Natural killer cell treated with Interleukin-12 subunit alpha and Interleukin-12 subunit beta and Interleukin-15 and Interleukin-18, amount 100 ng/mL, for 72 hours (primary cell): ENCODE results near the gene DPF1. TPM values are rescaled to one million over a fixed set of nuclear protein-coding genes. Genes with fewer than 3 reads are reported as not detected.
A peak's percentile ranks its signal among the peaks of the same experiment; 100 is the strongest.

ENCODE experiments used
- ATAC-seq, 2 donors: fragments of 150-1000 bp; cut with Tn5 transposase in 1 of 2; sonication (Bioruptor Pico), chemical (Tn5 transposase) in 1 of 2; 2 replicates each; pipeline ENCODE4 v1.10.0; 2021
- DNase-seq: peaks from one replicate; pipeline ENCODE4 v3.0.0; 2022; ENCODE audit warnings: low spot score
- H3K27ac Mint-ChIP-seq, 2 donors: 1 replicate in 1 of 2; 2 replicates in 1 of 2; pipeline ENCODE4 v1.8.0; 2022; ENCODE audit warnings: mixed read lengths in 2 of 2, mild to moderate bottlenecking in 1 of 2, moderate library complexity in 1 of 2
- H3K27me3 Mint-ChIP-seq, 2 donors: 1 replicate in 1 of 2; 2 replicates in 1 of 2; pipeline ENCODE4 v1.8.0; 2022; ENCODE audit warnings: mixed read lengths in 2 of 2
- H3K36me3 Mint-ChIP-seq: one replicate; pipeline ENCODE4 v1.8.0; 2022; ENCODE audit warnings: mixed read lengths
- H3K4me1 Mint-ChIP-seq, 2 donors: 1 replicate in 1 of 2; 2 replicates in 1 of 2; pipeline ENCODE4 v1.8.0; 2022; ENCODE audit warnings: low read depth in 2 of 2, mixed read lengths in 2 of 2, mild to moderate bottlenecking in 1 of 2
- H3K4me3 Mint-ChIP-seq: one replicate; pipeline ENCODE4 v1.8.0; 2022; ENCODE audit warnings: mixed read lengths
- H3K9me3 Mint-ChIP-seq: 2 replicates; pipeline ENCODE4 v1.8.0; 2022; ENCODE audit warnings: mixed read lengths
- total RNA-seq, 2 donors: library from RNA; stranded (reverse); gene quantifications; one replicate each; pipeline ENCODE4 v1.2.3, GENCODE V29; 2022

The DPF1 gene
- under 1 TPM in 1 of 2 donors, not detected in 1; 0.12 TPM for total RNA-seq

DNA sequence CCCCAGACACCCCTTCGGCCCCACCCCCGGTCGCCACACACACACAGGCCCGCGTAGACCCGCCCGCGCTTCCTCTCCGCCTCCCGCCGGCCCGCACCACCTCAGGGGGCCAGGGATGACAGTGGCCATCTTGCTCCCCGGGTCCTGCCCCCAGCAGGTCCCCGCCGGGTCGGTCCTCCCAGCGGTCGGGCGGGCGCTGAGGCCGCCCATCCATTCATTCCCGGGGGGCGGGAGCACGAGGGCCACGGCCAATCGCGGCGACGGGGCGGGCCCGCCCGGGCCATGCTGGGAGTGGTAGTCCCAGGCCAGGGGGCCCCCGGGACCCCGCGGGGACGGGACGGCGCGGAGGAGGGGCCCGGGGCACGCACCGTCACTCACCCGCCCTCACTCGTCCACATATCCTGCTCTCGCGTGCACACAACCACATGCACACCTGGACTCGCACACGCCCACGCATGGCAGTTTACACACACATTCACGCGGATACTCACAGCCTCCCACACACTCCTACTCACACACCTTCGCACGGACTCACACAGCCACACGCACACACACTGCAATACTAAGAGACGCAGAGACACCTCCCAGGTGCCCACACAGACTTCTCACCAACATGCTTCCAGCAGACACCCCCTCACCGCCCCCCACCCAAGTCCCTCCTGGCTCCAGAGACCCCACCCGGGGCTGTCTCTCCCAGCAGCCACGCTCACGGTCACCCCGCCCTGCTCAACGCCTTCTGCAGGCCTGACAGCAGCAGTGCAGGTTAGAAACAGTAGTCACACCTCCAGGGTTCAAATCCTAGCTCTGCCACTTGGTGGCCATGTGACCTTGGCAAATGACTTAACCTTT, at the start of gene DPF1:
Gene DPF1, minus strand, starts transcription at position 209 of the 849 bp plus-strand sequence. Its CDS starts 80 bp downstream, at position 129.
- DNase-seq (no peak), ATAC-seq (peak; percentile 68 to 73)
- Mint-ChIP-seq H3K9me3 (no peaks in the 10 kb centered on the region), H3K4me3 (peak within 1 kb of the TSS; percentile 18), H3K27me3 (peaks cover 39 to 59% of the 10 kb centered on the region in 2 donors), H3K4me1 (peaks cover 14 to 18% of the 10 kb centered on the region in 2 donors), H3K36me3 (peaks cover 9% of the 10 kb centered on the region), H3K27ac (no peak within 1 kb of the TSS)

DNA sequence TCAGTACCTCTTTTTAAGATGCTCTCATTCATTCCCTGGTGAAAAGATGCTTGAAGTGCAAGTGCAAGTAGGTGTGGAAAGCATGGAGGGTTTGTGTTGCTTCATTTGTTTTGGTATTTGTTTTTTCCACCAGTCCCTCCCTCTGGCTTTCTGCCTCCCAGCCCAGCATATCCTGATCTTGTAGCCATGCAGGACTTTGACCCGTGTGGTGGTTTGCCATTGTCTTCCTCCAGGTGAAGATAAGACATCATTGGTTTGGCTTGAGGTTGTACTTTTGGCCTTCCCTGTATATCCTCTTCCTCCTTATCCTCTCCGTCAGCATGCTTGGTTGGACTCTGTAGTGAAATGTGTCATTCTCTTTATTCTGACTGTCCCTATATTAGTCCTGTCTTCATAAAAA, 49.5 kb upstream of the DPF1 start:
- peaks cover 5 to 7% of the 10 kb centered on the region in 2 donors for H3K27me3 Mint-ChIP-seq
- no peaks in the 10 kb centered on the region for H3K4me1 Mint-ChIP-seq
- no peak for ATAC-seq
- H3K4me3 Mint-ChIP-seq, result no peak overlapping the region
- no peaks in the 10 kb centered on the region for H3K9me3 Mint-ChIP-seq
- H3K27ac Mint-ChIP-seq, result no peak overlapping the region
- DNase-seq, result no peak
- no peaks in the 10 kb centered on the region for H3K36me3 Mint-ChIP-seq

- ATAC-seq, result no peak
- Mint-ChIP-seq H3K4me1 (peaks cover 0 to 3% of the 10 kb centered on the region in 2 donors), H3K36me3 (no peaks in the 10 kb centered on the region), H3K27ac (no peak overlapping the region), H3K27me3 (peaks cover 13 to 19% of the 10 kb centered on the region in 2 donors), H3K4me3 (no peak overlapping the region), H3K9me3 (no peaks in the 10 kb centered on the region)
- no peak for DNase-seq
Observed at GRCh38 chr19:38270587-38271167, 46.7 kb upstream of the DPF1 start.

- Mint-ChIP-seq H3K36me3 (no peaks in the 10 kb centered on the region), H3K4me3 (no peak overlapping the region), H3K27me3 (peaks cover 26 to 32% of the 10 kb centered on the region in 2 donors), H3K27ac (no peak overlapping the region), H3K9me3 (no peaks in the 10 kb centered on the region), H3K4me1 (peaks cover 11 to 16% of the 10 kb centered on the region in 2 donors)
- ATAC-seq, result no peak
- no peak for DNase-seq
Observed at GRCh38 chr19:38268539-38268938, 44.5 kb upstream of the DPF1 start.

DNA sequence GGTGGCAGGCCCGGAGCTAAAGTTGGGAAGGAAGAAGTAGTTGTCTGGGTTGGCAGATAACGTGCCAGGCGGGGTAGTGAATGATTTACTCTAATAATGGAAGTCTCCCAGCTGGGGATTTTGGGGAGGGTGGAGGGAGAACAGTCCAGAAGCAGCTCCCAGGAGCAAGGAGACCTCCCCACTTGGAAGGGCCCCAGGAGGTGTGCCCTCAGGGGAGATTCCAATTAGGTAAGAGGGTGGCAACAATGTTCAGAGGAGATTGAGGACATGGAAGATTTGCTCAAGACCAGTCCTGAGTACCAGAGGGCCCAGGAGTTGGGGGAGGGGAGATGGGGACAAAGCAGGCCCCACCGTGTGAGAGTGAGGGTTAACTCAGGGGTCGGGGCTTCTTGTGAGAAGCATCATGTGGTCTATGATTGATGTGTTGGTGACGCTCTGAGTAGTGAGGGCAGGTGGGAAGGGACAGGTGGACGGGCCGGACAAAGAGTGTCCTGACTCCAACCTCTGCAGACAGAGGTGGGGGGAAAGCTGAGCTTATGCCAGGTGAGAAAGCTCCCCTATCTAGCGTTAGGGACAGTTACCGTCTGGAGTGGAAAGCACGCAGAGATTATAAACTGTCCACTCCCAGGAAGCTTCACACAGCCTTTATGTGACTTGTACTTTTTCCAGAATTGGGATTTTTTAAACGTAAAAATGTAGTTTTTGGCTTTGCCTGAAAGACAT, 43.9 kb upstream of the DPF1 start:
- Mint-ChIP-seq H3K4me3 (no peak overlapping the region), H3K36me3 (no peaks in the 10 kb centered on the region), H3K27me3 (peaks cover 28 to 35% of the 10 kb centered on the region in 2 donors), H3K9me3 (no peaks in the 10 kb centered on the region), H3K27ac (no peak overlapping the region), H3K4me1 (peaks cover 15 to 18% of the 10 kb centered on the region in 2 donors)
- ATAC-seq, result no peak
- DNase-seq, result no peak

GRCh38 chr19:38266981-38267597, 43.1 kb upstream of the DPF1 start:
- DNase-seq (no peak), ATAC-seq (no peak)
- H3K9me3 Mint-ChIP-seq, result no peaks in the 10 kb centered on the region
- peaks cover 23 to 33% of the 10 kb centered on the region in 2 donors for H3K27me3 Mint-ChIP-seq
- no peaks in the 10 kb centered on the region for H3K36me3 Mint-ChIP-seq
- no peak overlapping the region for H3K27ac Mint-ChIP-seq
- peaks cover 16 to 18% of the 10 kb centered on the region in 2 donors for H3K4me1 Mint-ChIP-seq
- no peak overlapping the region for H3K4me3 Mint-ChIP-seq

GRCh38 chr19:38265921-38266429, 42.0 kb upstream of the DPF1 start:
- DNase-seq (no peak), ATAC-seq (no peak)
- peak overlapping the region; percentile 73 for H3K4me3 Mint-ChIP-seq
- peaks cover 21 to 32% of the 10 kb centered on the region in 2 donors for H3K27me3 Mint-ChIP-seq
- no peaks in the 10 kb centered on the region for H3K9me3 Mint-ChIP-seq
- H3K27ac Mint-ChIP-seq, result peak overlapping the region in 1 of 2 donors; percentile 27
- H3K4me1 Mint-ChIP-seq, result peaks cover 16 to 18% of the 10 kb centered on the region in 2 donors
- H3K36me3 Mint-ChIP-seq, result no peaks in the 10 kb centered on the region

DNA sequence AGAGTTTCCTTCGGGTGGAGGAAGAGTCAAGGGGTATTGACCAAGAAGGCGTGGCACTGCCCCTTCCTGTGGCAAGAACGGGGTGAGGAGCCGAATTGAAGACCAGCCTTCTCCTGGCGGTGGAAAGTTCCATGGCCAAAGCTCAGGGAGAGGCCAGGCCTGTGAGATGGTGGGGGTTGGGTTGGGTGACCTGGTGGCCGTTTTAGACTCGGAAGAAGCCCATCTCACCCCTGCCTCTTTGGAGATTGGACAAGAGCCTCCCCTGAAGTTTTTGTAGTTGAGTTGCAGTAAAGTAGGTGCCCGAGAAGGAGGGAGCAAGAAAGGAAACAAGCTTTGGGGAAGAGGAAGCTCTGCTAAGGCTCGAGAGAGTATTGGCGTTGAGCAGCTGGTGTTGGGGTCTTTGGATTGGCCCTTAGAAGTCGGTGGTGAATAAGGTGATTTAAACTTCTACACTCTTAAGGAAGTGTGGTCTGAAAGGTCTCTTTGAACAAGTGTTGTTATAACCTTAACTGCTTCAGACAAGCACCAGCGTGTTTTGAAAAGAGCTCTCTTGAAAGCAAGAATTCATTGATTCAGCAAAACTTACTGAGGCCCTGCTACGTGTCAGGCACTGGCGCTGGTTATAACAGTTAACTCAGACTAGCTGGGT, 41.3 kb upstream of the DPF1 start:
- Mint-ChIP-seq H3K27ac (peak overlapping the region; percentile 27 to 61), H3K27me3 (peaks cover 21 to 32% of the 10 kb centered on the region in 2 donors), H3K9me3 (no peaks in the 10 kb centered on the region), H3K4me3 (peak overlapping the region; percentile 73), H3K4me1 (peaks cover 16 to 18% of the 10 kb centered on the region in 2 donors), H3K36me3 (no peaks in the 10 kb centered on the region)
- DNase-seq (no peak), ATAC-seq (no peak)

GRCh38 chr19:38264486-38265212, 40.6 kb upstream of the DPF1 start, which contains the start of gene SPINT2:
Gene SPINT2, plus strand, starts transcription at chr19:38264573. Its CDS starts 320 bp downstream, at chr19:38264893.
- peak within 1 kb of the TSS; percentile 62 to 87 for H3K27ac Mint-ChIP-seq
- peaks cover 16 to 18% of the 10 kb centered on the region in 2 donors for H3K4me1 Mint-ChIP-seq
- H3K36me3 Mint-ChIP-seq, result no peaks in the 10 kb centered on the region
- peak within 1 kb of the TSS; percentile 73 for H3K4me3 Mint-ChIP-seq
- H3K9me3 Mint-ChIP-seq, result no peaks in the 10 kb centered on the region
- ATAC-seq, result peak; percentile 8 to 54
- DNase-seq, result no peak
- H3K27me3 Mint-ChIP-seq, result peaks cover 21 to 32% of the 10 kb centered on the region in 2 donors

DNA sequence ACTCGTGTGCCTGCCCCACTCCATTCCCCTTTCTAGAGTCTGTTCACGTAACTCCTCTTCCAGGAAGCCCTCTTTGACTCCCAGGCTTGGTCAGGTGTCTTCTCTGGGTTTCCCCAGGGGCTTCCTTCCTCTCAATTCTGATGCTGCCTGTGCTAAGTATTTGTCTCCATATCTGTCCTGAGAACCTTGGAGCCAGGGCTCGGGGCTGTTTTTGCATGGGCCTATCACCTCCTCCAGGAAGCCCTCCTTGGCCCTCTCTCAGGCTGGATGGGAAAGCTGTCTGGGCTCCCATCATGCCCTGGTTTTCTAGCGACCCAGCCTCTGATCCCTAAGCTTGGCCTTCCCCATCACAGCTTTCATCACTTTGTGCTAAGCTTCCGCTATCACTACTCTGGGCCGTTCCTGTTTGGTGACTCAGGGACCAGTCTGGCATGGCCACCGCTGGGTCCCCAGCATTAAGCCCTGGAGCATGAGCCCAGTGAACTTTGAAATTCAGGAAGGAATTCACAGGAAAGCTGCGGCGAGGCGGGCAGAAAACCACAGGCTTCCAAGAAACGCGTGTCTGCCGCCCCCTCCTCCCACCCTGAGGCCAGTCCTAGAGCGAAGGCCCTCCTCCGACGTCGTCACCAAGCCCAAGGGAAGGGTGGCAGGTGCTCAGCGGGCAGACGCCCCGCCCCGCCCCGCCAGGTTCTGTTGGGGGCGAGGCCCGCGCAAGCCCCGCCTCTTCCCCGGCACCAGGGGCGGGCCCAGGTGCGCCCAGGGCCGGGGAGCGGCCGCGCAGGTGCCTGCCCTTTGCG, 39.9 kb upstream of the DPF1 start:
- H3K9me3 Mint-ChIP-seq, result no peaks in the 10 kb centered on the region
- no peaks in the 10 kb centered on the region for H3K36me3 Mint-ChIP-seq
- H3K27me3 Mint-ChIP-seq, result peaks cover 21 to 36% of the 10 kb centered on the region in 2 donors
- peak overlapping the region; percentile 62 to 87 for H3K27ac Mint-ChIP-seq
- H3K4me3 Mint-ChIP-seq, result peak overlapping the region; percentile 70
- DNase-seq, result peak; percentile 64
- ATAC-seq, result peak; percentile 78 to 85
- peaks cover 16 to 18% of the 10 kb centered on the region in 2 donors for H3K4me1 Mint-ChIP-seq

- Mint-ChIP-seq H3K27ac (peak overlapping the region in 1 of 2 donors; percentile 87), H3K36me3 (no peaks in the 10 kb centered on the region), H3K27me3 (peaks cover 21 to 34% of the 10 kb centered on the region in 2 donors), H3K4me3 (no peak overlapping the region), H3K4me1 (peaks cover 16 to 18% of the 10 kb centered on the region in 2 donors), H3K9me3 (no peaks in the 10 kb centered on the region)
- DNase-seq (no peak), ATAC-seq (no peak)
Observed at GRCh38 chr19:38262585-38263268, 38.7 kb upstream of the DPF1 start.
